LNCAP (cell line): ENCODE measurements around the gene SUCLG1.

ENCODE experiments used
- CTCF ChIP-seq: fragments of 450-650 bp; IDR thresholded peaks from 2 replicates; pipeline ENCODE4 v1.5.1; 2017; ENCODE audit warnings: mild to moderate bottlenecking

Gene SUCLG1

GRCh38 chr2:84481702-84482101 is 22.6 kb upstream of the SUCLG1 start:
- no peak for TF ChIP-seq CTCF

- no peak for TF ChIP-seq CTCF
These were observed 19.8 kb upstream of the SUCLG1 start for GRCh38 chr2:84478867-84479266.

GRCh38 chr2:84477886-84478285 is 18.8 kb upstream of the SUCLG1 start:
- TF ChIP-seq CTCF = no peak

GRCh38 chr2:84474176-84474575 is 15.1 kb upstream of the SUCLG1 start:
- no peak for TF ChIP-seq CTCF

- no peak for TF ChIP-seq CTCF
These were observed 13.9 kb upstream of the SUCLG1 start for GRCh38 chr2:84472856-84473565.

GRCh38 chr2:84467389-84467788 is 8.3 kb upstream of the SUCLG1 start:
- TF ChIP-seq CTCF = no peak

GRCh38 chr2:84461310-84461709 is 2.2 kb upstream of the SUCLG1 start:
- TF ChIP-seq CTCF = no peak

- TF ChIP-seq CTCF = no peak
These were observed 1.6 kb upstream of the SUCLG1 start for GRCh38 chr2:84460670-84461069.
